ENCODE measurements around the gene CIITA.
A peak's percentile ranks its signal among the peaks of the same experiment; 100 is the strongest.
"Not testable (repeated sequence)": the region's sequence is repeated elsewhere in the genome, so short reads cannot be mapped to it uniquely, and the experiment has no call there.

The CIITA gene, protein sequence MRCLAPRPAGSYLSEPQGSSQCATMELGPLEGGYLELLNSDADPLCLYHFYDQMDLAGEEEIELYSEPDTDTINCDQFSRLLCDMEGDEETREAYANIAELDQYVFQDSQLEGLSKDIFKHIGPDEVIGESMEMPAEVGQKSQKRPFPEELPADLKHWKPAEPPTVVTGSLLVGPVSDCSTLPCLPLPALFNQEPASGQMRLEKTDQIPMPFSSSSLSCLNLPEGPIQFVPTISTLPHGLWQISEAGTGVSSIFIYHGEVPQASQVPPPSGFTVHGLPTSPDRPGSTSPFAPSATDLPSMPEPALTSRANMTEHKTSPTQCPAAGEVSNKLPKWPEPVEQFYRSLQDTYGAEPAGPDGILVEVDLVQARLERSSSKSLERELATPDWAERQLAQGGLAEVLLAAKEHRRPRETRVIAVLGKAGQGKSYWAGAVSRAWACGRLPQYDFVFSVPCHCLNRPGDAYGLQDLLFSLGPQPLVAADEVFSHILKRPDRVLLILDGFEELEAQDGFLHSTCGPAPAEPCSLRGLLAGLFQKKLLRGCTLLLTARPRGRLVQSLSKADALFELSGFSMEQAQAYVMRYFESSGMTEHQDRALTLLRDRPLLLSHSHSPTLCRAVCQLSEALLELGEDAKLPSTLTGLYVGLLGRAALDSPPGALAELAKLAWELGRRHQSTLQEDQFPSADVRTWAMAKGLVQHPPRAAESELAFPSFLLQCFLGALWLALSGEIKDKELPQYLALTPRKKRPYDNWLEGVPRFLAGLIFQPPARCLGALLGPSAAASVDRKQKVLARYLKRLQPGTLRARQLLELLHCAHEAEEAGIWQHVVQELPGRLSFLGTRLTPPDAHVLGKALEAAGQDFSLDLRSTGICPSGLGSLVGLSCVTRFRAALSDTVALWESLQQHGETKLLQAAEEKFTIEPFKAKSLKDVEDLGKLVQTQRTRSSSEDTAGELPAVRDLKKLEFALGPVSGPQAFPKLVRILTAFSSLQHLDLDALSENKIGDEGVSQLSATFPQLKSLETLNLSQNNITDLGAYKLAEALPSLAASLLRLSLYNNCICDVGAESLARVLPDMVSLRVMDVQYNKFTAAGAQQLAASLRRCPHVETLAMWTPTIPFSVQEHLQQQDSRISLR

DNA sequence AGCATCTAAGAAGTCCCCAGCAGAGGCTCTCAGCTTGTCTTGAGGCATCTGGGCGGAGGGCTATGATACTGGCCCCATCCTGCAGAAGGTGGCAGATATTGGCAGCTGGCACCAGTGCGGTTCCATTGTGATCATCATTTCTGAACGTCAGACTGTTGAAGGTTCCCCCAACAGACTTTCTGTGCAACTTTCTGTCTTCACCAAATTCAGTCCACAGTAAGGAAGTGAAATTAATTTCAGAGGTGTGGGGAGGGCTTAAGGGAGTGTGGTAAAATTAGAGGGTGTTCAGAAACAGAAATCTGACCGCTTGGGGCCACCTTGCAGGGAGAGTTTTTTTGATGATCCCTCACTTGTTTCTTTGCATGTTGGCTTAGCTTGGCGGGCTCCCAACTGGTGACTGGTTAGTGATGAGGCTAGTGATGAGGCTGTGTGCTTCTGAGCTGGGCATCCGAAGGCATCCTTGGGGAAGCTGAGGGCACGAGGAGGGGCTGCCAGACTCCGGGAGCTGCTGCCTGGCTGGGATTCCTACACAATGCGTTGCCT, at the start of gene CIITA:
CIITA (plus strand) TSS at position 404 of the 543 bp plus-strand sequence; CDS start at position 533, 129 bp downstream.
- no peak within 1 kb of the TSS for H3K4me3 ChIP-seq (ENCODE audit: low read length)
- DNase-seq (ENCODE audit: low read depth), result peak; percentile 79
- TF ChIP-seq, protein P1, sequence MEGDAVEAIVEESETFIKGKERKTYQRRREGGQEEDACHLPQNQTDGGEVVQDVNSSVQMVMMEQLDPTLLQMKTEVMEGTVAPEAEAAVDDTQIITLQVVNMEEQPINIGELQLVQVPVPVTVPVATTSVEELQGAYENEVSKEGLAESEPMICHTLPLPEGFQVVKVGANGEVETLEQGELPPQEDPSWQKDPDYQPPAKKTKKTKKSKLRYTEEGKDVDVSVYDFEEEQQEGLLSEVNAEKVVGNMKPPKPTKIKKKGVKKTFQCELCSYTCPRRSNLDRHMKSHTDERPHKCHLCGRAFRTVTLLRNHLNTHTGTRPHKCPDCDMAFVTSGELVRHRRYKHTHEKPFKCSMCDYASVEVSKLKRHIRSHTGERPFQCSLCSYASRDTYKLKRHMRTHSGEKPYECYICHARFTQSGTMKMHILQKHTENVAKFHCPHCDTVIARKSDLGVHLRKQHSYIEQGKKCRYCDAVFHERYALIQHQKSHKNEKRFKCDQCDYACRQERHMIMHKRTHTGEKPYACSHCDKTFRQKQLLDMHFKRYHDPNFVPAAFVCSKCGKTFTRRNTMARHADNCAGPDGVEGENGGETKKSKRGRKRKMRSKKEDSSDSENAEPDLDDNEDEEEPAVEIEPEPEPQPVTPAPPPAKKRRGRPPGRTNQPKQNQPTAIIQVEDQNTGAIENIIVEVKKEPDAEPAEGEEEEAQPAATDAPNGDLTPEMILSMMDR (conservative IDR thresholded peaks at IDR 0.05; ENCODE audit: low read depth, low read length), result no peak

DNA sequence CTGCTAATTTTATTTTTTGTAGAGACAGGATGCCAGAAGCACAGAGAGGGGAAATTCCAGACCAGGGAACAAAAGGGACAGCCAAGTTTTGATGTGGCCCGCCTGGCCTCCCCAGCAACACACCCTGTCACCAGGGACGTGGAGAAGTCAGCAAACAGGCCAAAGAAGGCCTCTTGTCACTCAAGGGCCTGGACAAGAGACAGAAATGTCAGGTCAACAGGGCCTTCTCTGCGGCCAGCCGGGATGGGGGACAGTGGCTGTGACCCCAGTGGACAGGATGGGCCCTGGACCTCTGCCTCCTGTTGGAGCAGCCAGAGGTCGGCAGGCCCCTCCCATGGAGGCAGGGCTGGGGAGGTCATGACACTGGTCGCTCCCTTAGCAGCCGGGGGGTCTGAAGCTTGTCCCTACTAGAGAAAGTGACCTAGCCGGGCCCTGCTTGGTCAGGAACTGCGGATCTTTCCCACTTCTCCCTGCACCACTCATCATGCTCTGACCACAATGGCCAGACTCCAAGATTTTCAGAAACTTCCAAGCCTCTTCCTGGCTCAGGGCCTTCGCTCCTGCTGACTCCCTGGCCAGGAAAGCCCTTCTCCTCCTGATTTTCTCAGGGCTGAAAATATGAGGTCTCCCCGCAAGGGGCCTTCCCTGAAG, 49.2 kb upstream of the CIITA start:
- TF ChIP-seq, protein P1 (conservative IDR thresholded peaks at IDR 0.05; ENCODE audit: low read depth, low read length), result no peak
- peak; percentile 60 for DNase-seq (ENCODE audit: low read depth)

DNA sequence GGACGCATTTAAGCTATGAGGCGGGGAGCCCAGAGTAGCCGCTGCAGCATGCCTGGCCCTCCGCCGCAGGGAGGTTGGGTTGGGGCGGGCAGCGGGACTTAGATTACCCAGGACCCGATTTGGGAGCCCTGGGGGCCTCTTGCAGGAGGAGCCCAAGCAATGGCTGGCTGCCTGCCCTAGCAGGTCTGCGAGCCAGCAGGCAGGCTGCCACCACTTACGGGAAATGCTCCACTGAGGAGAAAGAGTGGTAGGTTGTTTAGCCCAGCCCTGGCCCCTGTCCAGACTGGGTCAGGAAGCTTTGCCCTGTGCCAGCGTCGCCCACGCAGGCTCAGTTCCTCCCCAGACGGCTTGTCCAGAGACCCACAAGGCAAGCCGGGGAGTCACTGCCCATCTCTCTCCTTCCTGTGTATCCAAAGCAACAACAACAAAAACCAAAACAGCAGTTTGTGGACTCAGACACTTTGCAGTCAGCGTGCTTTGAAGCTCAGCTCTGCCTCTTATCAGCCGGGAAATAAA, 48.1 kb upstream of the CIITA start:
- peak; percentile 80 for DNase-seq (ENCODE audit: low read depth)
- TF ChIP-seq, protein P1 (conservative IDR thresholded peaks at IDR 0.05; ENCODE audit: low read depth, low read length), result no peak
- no peak overlapping the region for H3K4me3 ChIP-seq (ENCODE audit: low read length)

More for the DNA sequence above, 49.2 kb upstream of the CIITA start:
- no peak overlapping the region for H3K4me3 ChIP-seq (ENCODE audit: low read length)

DNA sequence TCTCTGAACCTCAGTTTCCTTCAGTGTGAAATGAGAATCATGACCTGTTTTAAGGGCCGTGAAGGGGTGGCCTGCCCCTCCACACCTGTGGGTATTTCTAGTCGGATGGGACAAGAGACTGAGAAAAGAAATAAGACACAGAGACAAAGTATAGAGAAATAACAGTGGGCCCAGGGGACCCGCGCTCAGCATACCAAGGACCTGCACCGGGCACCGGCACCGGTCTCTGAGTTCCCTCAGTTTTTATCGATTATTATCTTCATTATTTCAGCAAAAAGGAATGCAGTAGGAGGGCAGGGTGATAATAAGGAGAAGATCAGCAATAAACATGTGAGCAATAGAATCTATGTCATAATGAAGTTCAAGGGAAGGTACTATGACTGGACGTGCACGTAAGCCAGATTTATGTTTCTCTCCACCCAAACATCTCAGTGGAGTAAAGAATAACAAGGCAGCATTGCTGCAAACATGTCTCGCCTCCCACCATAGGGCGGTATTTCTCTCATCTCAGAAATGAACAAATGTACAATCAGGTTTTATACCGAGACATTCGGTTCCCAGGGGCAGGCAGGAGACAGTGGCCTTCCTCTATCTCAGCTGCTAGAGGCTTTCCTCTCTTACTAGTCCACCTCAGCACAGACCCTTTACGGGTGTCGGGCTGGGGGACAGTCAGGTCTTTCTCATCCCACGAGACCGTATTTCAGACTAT, 47.5 kb upstream of the CIITA start:
- H3K4me3 ChIP-seq (ENCODE audit: low read length); DNase-seq (ENCODE audit: low read depth): not testable (repeated sequence)

DNA sequence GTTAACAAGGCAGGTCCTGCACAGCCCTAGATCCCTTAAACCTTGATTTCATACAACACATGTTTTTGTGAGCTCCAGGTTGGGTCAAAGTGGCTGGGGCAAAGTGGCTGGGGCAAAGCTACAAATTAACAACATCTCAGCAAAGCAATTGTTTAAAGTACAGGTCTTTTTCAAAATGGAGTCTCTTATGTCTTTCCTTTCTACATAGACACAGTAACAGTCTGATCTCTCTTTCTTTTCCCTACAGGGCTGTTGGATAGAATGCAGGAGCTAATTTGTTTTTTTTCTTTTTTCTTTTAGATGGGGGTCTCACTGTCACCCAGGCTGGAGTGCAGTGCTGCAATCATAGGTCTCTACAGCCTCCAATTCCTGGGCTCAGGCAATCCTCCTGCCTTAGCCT, 46.8 kb upstream of the CIITA start:
- not testable (repeated sequence) for DNase-seq (ENCODE audit: low read depth); H3K4me3 ChIP-seq (ENCODE audit: low read length)

DNA sequence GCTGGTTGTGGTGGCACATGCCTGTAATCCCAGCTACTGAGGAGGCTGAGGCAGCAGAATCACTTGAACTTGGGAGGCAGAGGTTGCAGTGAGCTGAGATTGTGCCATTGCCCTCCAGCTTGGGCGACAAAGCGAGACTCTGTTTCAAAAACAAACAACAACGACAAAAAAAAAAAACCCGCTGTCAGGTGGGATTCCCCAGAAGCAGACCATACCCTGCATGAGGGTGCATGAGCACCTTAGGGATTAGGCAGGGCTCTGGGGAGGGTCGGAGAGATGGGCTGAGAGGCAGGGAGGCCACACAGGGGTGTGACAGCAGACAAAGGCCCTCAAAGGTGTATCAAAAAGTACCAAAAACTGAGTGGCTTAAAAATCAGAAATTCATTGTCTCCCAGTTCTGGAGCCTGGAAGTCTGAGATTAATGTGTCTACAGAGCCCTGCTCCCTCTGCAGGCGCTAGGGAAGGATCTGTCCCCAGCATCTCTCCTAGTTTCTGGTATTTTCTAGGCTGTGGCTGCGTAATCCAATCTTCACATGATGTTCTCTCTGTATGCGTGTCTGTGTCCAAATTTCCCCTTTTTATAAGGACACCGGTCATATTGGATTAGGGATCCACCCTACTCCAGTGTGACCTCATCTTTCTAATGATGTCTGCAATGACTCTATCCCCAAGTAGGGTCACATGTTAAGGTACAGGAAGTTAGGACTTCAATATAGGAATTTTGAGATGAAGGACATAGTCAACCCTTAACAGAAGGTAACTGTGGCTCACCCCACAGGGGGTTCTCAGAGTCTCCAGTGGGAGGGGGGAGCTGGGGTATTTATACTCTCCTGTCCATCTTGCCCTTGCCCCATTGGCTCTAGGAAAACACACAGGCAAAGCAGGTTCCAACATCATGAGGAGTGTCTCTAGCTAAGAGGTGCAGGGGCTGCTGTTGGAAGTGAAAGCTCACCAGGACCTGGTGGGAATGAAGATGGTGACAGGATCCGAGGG, 44.8 kb upstream of the CIITA start:
- DNase-seq (ENCODE audit: low read depth), result no peak

More for the DNA sequence above, 44.8 kb upstream of the CIITA start:
- H3K4me3 ChIP-seq (ENCODE audit: low read length), result no peak overlapping the region
- TF ChIP-seq, protein P1 (conservative IDR thresholded peaks at IDR 0.05; ENCODE audit: low read depth, low read length), result no peak
